ENCODE results near the gene DCUN1D2.
"Not testable (repeated sequence)": the region's sequence is repeated elsewhere in the genome, so short reads cannot be mapped to it uniquely, and the experiment has no call there.

DCUN1D2 gene

DNA sequence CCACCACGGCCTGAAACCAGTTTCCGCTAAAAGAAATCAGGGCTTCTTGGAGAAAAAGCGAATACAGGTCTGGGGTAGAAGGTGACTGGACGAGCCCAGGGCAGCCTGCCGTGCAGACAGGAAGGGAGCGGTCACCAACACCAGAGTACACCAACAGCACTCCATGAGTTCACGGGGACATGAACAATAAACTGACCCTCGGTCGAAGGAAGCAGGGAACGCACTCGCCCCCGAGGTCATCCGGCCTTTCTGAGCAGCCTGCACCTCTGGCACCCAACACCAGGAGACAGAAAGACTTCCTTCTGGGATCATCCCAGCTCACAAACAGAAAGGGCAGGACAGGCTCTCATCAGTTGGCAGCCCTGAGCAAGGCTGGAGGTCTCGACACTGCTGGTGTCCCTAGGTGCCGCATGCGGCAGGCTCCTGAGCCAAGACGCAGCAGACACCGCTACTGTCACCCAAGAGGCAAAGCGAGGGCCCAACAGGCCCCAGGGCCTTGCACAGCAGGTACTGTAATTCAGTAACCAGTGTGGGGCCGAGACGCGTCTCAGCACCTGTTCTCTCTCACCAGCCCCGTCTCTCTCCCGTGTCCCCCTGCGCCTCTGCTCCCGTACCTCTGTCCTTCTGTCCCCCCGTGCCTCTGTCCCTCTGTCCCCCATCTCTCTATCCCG is 18.0 kb downstream of the DCUN1D2 start:
- no peaks in the 10 kb centered on the region for H3K9me3 ChIP-seq (ENCODE audit: control insufficient read depth, low read length)
- H3K36me3 ChIP-seq (ENCODE audit: control insufficient read depth, insufficient read depth, low read length, severe bottlenecking), result peaks cover 34% of the 10 kb centered on the region
- peaks cover 6% of the 10 kb centered on the region for H3K4me1 ChIP-seq (ENCODE audit: control insufficient read depth, insufficient read depth, low read length)
- no peak for DNase-seq (ENCODE audit: low read depth)
- no peak overlapping the region for H3K4me3 ChIP-seq (ENCODE audit: low read length)
- no peak overlapping the region for H3K9ac ChIP-seq (ENCODE audit: low read length)
- H3K27me3 ChIP-seq (replicated peaks; ENCODE audit: control insufficient read depth, insufficient read depth, low read length), result no peaks in the 10 kb centered on the region

DNA sequence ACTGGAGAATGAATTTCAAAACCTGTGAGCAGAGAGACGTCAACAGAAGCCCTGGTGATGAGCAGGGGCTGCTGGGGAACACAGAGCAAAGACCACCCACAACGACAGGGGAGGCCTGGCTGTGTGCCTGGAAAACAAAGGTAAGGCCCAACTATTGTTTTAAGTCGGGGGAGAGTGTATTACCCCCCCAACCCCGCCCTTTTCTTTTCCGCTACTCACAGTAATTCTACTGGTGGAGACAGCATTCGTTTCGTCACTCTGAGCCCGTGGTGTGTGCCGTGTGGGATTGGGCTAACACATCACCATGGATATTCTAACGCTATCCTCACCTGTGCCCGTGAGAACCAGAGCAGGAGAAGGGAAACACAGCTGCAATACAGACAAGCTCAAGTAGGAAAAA is 18.7 kb downstream of the DCUN1D2 start:
- Histone ChIP-seq H3K27me3 (replicated peaks; ENCODE audit: control insufficient read depth, insufficient read depth, low read length) (no peaks in the 10 kb centered on the region), H3K9me3 (ENCODE audit: control insufficient read depth, low read length) (no peaks in the 10 kb centered on the region), H3K9ac (ENCODE audit: low read length) (no peak overlapping the region), H3K4me1 (ENCODE audit: control insufficient read depth, insufficient read depth, low read length) (peaks cover 6% of the 10 kb centered on the region), H3K36me3 (ENCODE audit: control insufficient read depth, insufficient read depth, low read length, severe bottlenecking) (peaks cover 33% of the 10 kb centered on the region), H3K4me3 (ENCODE audit: low read length) (no peak overlapping the region)
- DNase-seq (ENCODE audit: low read depth), result no peak

GRCh38 chr13:113470635-113471163 is 19.8 kb downstream of the DCUN1D2 start:
- H3K36me3 ChIP-seq (ENCODE audit: control insufficient read depth, insufficient read depth, low read length, severe bottlenecking), result peaks cover 28% of the 10 kb centered on the region
- not testable (repeated sequence) for H3K27me3 ChIP-seq (replicated peaks; ENCODE audit: control insufficient read depth, insufficient read depth, low read length); H3K4me3 ChIP-seq (ENCODE audit: low read length); H3K9me3 ChIP-seq (ENCODE audit: control insufficient read depth, low read length); H3K9ac ChIP-seq (ENCODE audit: low read length); H3K4me1 ChIP-seq (ENCODE audit: control insufficient read depth, insufficient read depth, low read length); DNase-seq (ENCODE audit: low read depth)

DNA sequence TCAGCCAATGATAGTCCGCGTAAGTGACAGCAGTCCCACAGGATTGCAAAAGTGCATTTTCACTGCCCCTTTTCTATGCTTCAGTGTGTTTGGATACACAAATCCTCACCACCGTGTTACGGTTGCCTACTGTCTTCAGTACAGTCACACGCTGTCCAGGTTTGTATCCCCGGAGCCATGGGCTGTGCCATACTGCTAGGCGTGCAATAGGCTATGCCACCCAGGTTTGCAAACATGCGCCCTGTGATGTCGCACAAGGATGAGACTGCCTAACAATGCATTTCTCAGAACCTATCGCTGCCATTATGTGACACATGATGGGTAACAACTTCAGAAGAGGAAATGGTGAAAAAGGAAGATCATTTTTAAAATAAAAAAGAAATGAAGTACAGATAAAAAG is 20.4 kb downstream of the DCUN1D2 start:
- H3K9ac ChIP-seq (ENCODE audit: low read length), result no peak overlapping the region
- peaks cover 6% of the 10 kb centered on the region for H3K4me1 ChIP-seq (ENCODE audit: control insufficient read depth, insufficient read depth, low read length)
- H3K27me3 ChIP-seq (replicated peaks; ENCODE audit: control insufficient read depth, insufficient read depth, low read length), result no peaks in the 10 kb centered on the region
- no peak for DNase-seq (ENCODE audit: low read depth)
- H3K36me3 ChIP-seq (ENCODE audit: control insufficient read depth, insufficient read depth, low read length, severe bottlenecking), result peaks cover 22% of the 10 kb centered on the region
- H3K9me3 ChIP-seq (ENCODE audit: control insufficient read depth, low read length), result no peaks in the 10 kb centered on the region
- H3K4me3 ChIP-seq (ENCODE audit: low read length), result no peak overlapping the region

- no peak overlapping the region for H3K4me3 ChIP-seq (ENCODE audit: low read length)
These were observed 20.9 kb downstream of the DCUN1D2 start for GRCh38 chr13:113469582-113469981.

GRCh38 chr13:113468472-113469201 is 21.9 kb downstream of the DCUN1D2 start:
- H3K9ac ChIP-seq (ENCODE audit: low read length), result no peak overlapping the region
- H3K27me3 ChIP-seq (replicated peaks; ENCODE audit: control insufficient read depth, insufficient read depth, low read length), result no peaks in the 10 kb centered on the region
- H3K9me3 ChIP-seq (ENCODE audit: control insufficient read depth, low read length), result no peaks in the 10 kb centered on the region
- no peak overlapping the region for H3K4me3 ChIP-seq (ENCODE audit: low read length)
- peaks cover 6% of the 10 kb centered on the region for H3K4me1 ChIP-seq (ENCODE audit: control insufficient read depth, insufficient read depth, low read length)
- peaks cover 17% of the 10 kb centered on the region for H3K36me3 ChIP-seq (ENCODE audit: control insufficient read depth, insufficient read depth, low read length, severe bottlenecking)
- no peak for DNase-seq (ENCODE audit: low read depth)

More at GRCh38 chr13:113469582-113469981, 20.9 kb downstream of the DCUN1D2 start:
- H3K36me3 ChIP-seq (ENCODE audit: control insufficient read depth, insufficient read depth, low read length, severe bottlenecking), result peaks cover 17% of the 10 kb centered on the region
- no peaks in the 10 kb centered on the region for H3K27me3 ChIP-seq (replicated peaks; ENCODE audit: control insufficient read depth, insufficient read depth, low read length)
- DNase-seq (ENCODE audit: low read depth), result no peak
- no peaks in the 10 kb centered on the region for H3K9me3 ChIP-seq (ENCODE audit: control insufficient read depth, low read length)
- no peak overlapping the region for H3K9ac ChIP-seq (ENCODE audit: low read length)
- peaks cover 6% of the 10 kb centered on the region for H3K4me1 ChIP-seq (ENCODE audit: control insufficient read depth, insufficient read depth, low read length)

DNA sequence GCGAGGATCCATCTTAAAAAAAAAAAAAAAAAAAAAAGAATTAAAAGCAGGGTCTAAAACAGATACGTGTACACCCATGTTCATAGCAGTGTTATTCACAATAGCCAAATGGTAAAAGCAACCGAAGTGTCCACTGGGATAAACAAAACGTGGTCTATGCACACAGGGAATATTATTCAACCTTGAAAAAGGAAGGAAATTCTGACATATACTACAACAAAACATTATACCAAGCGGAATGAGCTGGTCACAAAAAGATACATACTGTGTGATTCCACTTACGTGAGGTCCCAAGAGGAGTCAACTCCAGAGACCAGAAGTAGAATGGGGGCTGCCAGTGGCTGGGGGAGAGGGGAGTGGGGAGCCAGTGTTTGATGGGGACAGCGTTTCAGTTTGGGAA is 22.5 kb downstream of the DCUN1D2 start:
- no peak overlapping the region for H3K4me3 ChIP-seq (ENCODE audit: low read length)
- no peaks in the 10 kb centered on the region for H3K27me3 ChIP-seq (replicated peaks; ENCODE audit: control insufficient read depth, insufficient read depth, low read length)
- no peak overlapping the region for H3K9ac ChIP-seq (ENCODE audit: low read length)
- peaks cover 6% of the 10 kb centered on the region for H3K4me1 ChIP-seq (ENCODE audit: control insufficient read depth, insufficient read depth, low read length)
- H3K9me3 ChIP-seq (ENCODE audit: control insufficient read depth, low read length), result no peaks in the 10 kb centered on the region
- no peak for DNase-seq (ENCODE audit: low read depth)
- peaks cover 13% of the 10 kb centered on the region for H3K36me3 ChIP-seq (ENCODE audit: control insufficient read depth, insufficient read depth, low read length, severe bottlenecking)

DNA sequence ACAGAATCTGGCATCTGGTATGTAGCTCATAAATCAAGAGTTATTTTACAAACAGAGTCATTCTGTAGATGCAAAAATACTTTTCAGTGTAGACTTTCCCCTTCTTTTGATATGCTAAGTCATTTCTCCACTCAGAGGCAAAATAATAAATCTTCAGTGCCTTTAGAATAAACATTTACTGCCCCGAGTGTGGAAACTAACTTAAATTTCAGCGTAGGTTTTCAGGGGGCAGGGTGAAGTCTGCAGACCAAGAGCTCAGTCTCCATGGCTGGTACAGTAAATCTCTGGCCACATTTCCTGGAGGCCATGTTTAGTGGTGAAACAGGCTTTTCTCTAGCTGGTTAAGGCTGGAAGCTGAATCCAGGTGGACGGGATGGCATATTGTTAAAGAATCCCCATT is 24.1 kb downstream of the DCUN1D2 start:
- H3K9me3 ChIP-seq (ENCODE audit: control insufficient read depth, low read length), result no peaks in the 10 kb centered on the region
- H3K4me1 ChIP-seq (ENCODE audit: control insufficient read depth, insufficient read depth, low read length), result peaks cover 6% of the 10 kb centered on the region
- H3K4me3 ChIP-seq (ENCODE audit: low read length), result no peak overlapping the region
- H3K36me3 ChIP-seq (ENCODE audit: control insufficient read depth, insufficient read depth, low read length, severe bottlenecking), result peaks cover 16% of the 10 kb centered on the region
- no peak for DNase-seq (ENCODE audit: low read depth)
- H3K27me3 ChIP-seq (replicated peaks; ENCODE audit: control insufficient read depth, insufficient read depth, low read length), result no peaks in the 10 kb centered on the region
- H3K9ac ChIP-seq (ENCODE audit: low read length), result no peak overlapping the region

DNA sequence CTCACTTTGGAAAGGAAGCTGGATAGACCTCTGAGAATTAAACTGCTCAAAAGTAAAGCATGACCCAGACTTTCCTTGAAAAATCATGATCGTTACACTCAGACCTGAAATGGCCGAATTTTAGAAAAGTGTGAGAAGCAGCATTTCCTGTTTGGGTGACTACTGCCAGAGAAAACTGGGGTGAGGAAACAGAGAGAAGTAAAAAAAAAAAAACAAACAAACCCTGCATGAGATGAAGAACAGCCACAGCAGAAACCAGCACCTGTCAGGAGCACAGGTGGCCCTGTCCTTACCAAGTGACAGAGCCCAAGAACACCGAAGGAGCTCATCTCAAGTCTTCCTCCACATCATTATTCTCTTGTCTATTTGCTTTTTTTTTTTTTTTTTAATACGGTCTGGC is 25.2 kb downstream of the DCUN1D2 start:
- no peak overlapping the region for H3K4me3 ChIP-seq (ENCODE audit: low read length)
- no peaks in the 10 kb centered on the region for H3K27me3 ChIP-seq (replicated peaks; ENCODE audit: control insufficient read depth, insufficient read depth, low read length)
- peaks cover 6% of the 10 kb centered on the region for H3K4me1 ChIP-seq (ENCODE audit: control insufficient read depth, insufficient read depth, low read length)
- DNase-seq (ENCODE audit: low read depth), result no peak
- H3K9me3 ChIP-seq (ENCODE audit: control insufficient read depth, low read length), result no peaks in the 10 kb centered on the region
- H3K9ac ChIP-seq (ENCODE audit: low read length), result no peak overlapping the region
- H3K36me3 ChIP-seq (ENCODE audit: control insufficient read depth, insufficient read depth, low read length, severe bottlenecking), result peaks cover 23% of the 10 kb centered on the region

- Histone ChIP-seq H3K9me3 (ENCODE audit: control insufficient read depth, low read length) (no peaks in the 10 kb centered on the region), H3K4me3 (ENCODE audit: low read length) (no peak overlapping the region), H3K9ac (ENCODE audit: low read length) (no peak overlapping the region), H3K4me1 (ENCODE audit: control insufficient read depth, insufficient read depth, low read length) (no peaks in the 10 kb centered on the region), H3K27me3 (replicated peaks; ENCODE audit: control insufficient read depth, insufficient read depth, low read length) (no peaks in the 10 kb centered on the region), H3K36me3 (ENCODE audit: control insufficient read depth, insufficient read depth, low read length, severe bottlenecking) (peaks cover 32% of the 10 kb centered on the region)
- DNase-seq (ENCODE audit: low read depth), result no peak
These were observed 26.0 kb downstream of the DCUN1D2 start for GRCh38 chr13:113464476-113464875.

- Histone ChIP-seq H3K9me3 (ENCODE audit: control insufficient read depth, low read length) (no peaks in the 10 kb centered on the region), H3K4me1 (ENCODE audit: control insufficient read depth, insufficient read depth, low read length) (no peaks in the 10 kb centered on the region), H3K4me3 (ENCODE audit: low read length) (no peak overlapping the region), H3K9ac (ENCODE audit: low read length) (no peak overlapping the region), H3K27me3 (replicated peaks; ENCODE audit: control insufficient read depth, insufficient read depth, low read length) (no peaks in the 10 kb centered on the region), H3K36me3 (ENCODE audit: control insufficient read depth, insufficient read depth, low read length, severe bottlenecking) (peaks cover 46% of the 10 kb centered on the region)
- DNase-seq (ENCODE audit: low read depth), result no peak
These were observed 29.3 kb downstream of the DCUN1D2 start for GRCh38 chr13:113461022-113461751.

Data from adipocyte (in vitro differentiated cells).